Measurements from ENCODE around the gene IFNA13. TPM values are rescaled to one million over a fixed set of nuclear protein-coding genes. Genes with fewer than 3 reads are reported as not detected.
A peak's percentile ranks its signal among the peaks of the same experiment; 100 is the strongest.

IFNA13 gene
- total RNA-seq, 1 donor from 2014 or later, result not detected

GRCh38 chr9:21333226-21333625 lies 34.6 kb downstream of the IFNA13 start:
- TF ChIP-seq CTCF (IDR thresholded peaks at IDR 0.05), result no peak
- Mint-ChIP-seq H3K4me3 (ENCODE audit: unreplicated experiment) (peak overlapping the region; percentile 87), H3K4me1 (ENCODE audit: unreplicated experiment) (peaks cover 54% of the 10 kb centered on the region), H3K27ac (ENCODE audit: unreplicated experiment) (no peak overlapping the region), H3K27me3 (ENCODE audit: unreplicated experiment) (peaks cover 8% of the 10 kb centered on the region), H3K9me3 (ENCODE audit: unreplicated experiment) (no peaks in the 10 kb centered on the region), H3K36me3 (ENCODE audit: unreplicated experiment) (peaks cover 6% of the 10 kb centered on the region)
- DNase-seq (ENCODE audit: extremely low spot score, unreplicated experiment), result no peak

- Mint-ChIP-seq H3K4me3 (ENCODE audit: unreplicated experiment) (no peak overlapping the region), H3K9me3 (ENCODE audit: unreplicated experiment) (no peaks in the 10 kb centered on the region), H3K27me3 (ENCODE audit: unreplicated experiment) (no peaks in the 10 kb centered on the region), H3K36me3 (ENCODE audit: unreplicated experiment) (peaks cover 6% of the 10 kb centered on the region), H3K4me1 (ENCODE audit: unreplicated experiment) (peaks cover 63% of the 10 kb centered on the region), H3K27ac (ENCODE audit: unreplicated experiment) (no peak overlapping the region)
- no peak for TF ChIP-seq CTCF (IDR thresholded peaks at IDR 0.05)
- no peak for DNase-seq (ENCODE audit: extremely low spot score, unreplicated experiment)
These were observed 36.0 kb downstream of the IFNA13 start for GRCh38 chr9:21331676-21332402.

GRCh38 chr9:21326526-21327139 lies 41.2 kb downstream of the IFNA13 start:
- no peak overlapping the region for H3K27ac Mint-ChIP-seq (ENCODE audit: unreplicated experiment)
- peaks cover 34% of the 10 kb centered on the region for H3K4me1 Mint-ChIP-seq (ENCODE audit: unreplicated experiment)
- peak; percentile 72 for TF ChIP-seq CTCF (IDR thresholded peaks at IDR 0.05)
- DNase-seq (ENCODE audit: extremely low spot score, unreplicated experiment), result no peak
- peaks cover 27% of the 10 kb centered on the region for H3K36me3 Mint-ChIP-seq (ENCODE audit: unreplicated experiment)
- no peaks in the 10 kb centered on the region for H3K27me3 Mint-ChIP-seq (ENCODE audit: unreplicated experiment)
- no peaks in the 10 kb centered on the region for H3K9me3 Mint-ChIP-seq (ENCODE audit: unreplicated experiment)
- no peak overlapping the region for H3K4me3 Mint-ChIP-seq (ENCODE audit: unreplicated experiment)

GRCh38 chr9:21324047-21324446 lies 43.8 kb downstream of the IFNA13 start:
- Mint-ChIP-seq H3K9me3 (ENCODE audit: unreplicated experiment) (no peaks in the 10 kb centered on the region), H3K4me3 (ENCODE audit: unreplicated experiment) (no peak overlapping the region), H3K27me3 (ENCODE audit: unreplicated experiment) (no peaks in the 10 kb centered on the region), H3K27ac (ENCODE audit: unreplicated experiment) (no peak overlapping the region), H3K4me1 (ENCODE audit: unreplicated experiment) (peaks cover 15% of the 10 kb centered on the region), H3K36me3 (ENCODE audit: unreplicated experiment) (peaks cover 27% of the 10 kb centered on the region)
- DNase-seq (ENCODE audit: extremely low spot score, unreplicated experiment), result no peak
- no peak for TF ChIP-seq CTCF (IDR thresholded peaks at IDR 0.05)

- no peak overlapping the region for H3K27ac Mint-ChIP-seq (ENCODE audit: unreplicated experiment)
- peaks cover 27% of the 10 kb centered on the region for H3K36me3 Mint-ChIP-seq (ENCODE audit: unreplicated experiment)
- no peaks in the 10 kb centered on the region for H3K9me3 Mint-ChIP-seq (ENCODE audit: unreplicated experiment)
- DNase-seq (ENCODE audit: extremely low spot score, unreplicated experiment), result no peak
- no peaks in the 10 kb centered on the region for H3K27me3 Mint-ChIP-seq (ENCODE audit: unreplicated experiment)
- no peak overlapping the region for H3K4me3 Mint-ChIP-seq (ENCODE audit: unreplicated experiment)
- H3K4me1 Mint-ChIP-seq (ENCODE audit: unreplicated experiment), result peaks cover 16% of the 10 kb centered on the region
- no peak for TF ChIP-seq CTCF (IDR thresholded peaks at IDR 0.05)
These were observed 44.9 kb downstream of the IFNA13 start for GRCh38 chr9:21322911-21323461.

Measured in osteocyte (in vitro differentiated cells).